GM12873 (cell line): ENCODE measurements around the gene JAG1.

ENCODE experiments used
- TF ChIP-seq, protein P1 (sequence below): IDR thresholded peaks from 2 replicates; pipeline ENCODE4 v1.5.1; 2012; ENCODE audit warnings: low read depth, mild to moderate bottlenecking, moderate library complexity, low read length, control low read depth; ENCODE audit not compliant: insufficient read depth; ENCODE audit errors: missing control alignments

JAG1 gene

DNA sequence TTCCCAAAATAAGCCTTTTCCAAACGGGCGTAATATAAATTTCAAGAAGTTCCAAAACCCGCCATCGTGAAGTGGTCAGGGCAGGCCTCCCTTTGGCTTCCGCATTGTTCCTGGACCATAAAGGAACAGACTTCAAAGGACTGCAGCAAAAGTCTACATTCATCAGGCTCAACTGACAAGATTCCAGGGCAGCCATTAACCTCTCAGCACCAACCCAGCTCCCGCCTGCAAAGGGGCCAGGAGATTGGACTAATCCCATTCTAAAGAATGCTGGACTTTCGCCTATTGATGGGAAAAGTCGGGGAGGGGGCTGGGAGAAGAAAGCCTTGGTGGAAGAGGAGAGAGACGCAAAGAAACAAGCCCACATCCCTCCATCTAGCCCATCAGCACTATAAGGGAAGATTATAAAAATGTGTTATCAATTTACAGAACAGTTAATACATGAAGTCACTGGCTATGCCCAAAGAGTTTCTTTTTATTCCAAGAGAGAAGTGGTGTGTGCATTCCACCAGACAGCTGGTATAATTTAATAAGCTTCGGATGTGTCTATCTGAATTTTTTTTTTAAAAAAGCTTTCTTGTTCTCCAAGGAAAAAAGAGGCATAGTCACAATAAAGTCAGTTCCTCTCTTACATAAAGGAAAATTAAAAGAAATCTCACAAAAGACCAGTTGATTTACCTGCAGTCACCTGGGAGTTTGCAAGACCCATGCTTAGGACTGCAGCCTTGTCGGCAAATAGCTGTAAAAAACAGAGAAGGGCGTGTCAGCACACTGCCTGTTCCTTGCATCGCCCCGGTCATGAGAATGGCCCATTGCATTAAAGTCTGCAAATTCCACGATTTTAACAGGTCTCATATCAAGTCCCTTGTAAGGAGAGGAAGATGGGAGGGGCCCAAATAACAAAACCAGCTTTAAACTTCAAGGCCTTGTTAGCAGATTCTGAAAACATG is 17.8 kb downstream of the JAG1 start:
- TF ChIP-seq, protein P1, sequence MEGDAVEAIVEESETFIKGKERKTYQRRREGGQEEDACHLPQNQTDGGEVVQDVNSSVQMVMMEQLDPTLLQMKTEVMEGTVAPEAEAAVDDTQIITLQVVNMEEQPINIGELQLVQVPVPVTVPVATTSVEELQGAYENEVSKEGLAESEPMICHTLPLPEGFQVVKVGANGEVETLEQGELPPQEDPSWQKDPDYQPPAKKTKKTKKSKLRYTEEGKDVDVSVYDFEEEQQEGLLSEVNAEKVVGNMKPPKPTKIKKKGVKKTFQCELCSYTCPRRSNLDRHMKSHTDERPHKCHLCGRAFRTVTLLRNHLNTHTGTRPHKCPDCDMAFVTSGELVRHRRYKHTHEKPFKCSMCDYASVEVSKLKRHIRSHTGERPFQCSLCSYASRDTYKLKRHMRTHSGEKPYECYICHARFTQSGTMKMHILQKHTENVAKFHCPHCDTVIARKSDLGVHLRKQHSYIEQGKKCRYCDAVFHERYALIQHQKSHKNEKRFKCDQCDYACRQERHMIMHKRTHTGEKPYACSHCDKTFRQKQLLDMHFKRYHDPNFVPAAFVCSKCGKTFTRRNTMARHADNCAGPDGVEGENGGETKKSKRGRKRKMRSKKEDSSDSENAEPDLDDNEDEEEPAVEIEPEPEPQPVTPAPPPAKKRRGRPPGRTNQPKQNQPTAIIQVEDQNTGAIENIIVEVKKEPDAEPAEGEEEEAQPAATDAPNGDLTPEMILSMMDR, result no peak

DNA sequence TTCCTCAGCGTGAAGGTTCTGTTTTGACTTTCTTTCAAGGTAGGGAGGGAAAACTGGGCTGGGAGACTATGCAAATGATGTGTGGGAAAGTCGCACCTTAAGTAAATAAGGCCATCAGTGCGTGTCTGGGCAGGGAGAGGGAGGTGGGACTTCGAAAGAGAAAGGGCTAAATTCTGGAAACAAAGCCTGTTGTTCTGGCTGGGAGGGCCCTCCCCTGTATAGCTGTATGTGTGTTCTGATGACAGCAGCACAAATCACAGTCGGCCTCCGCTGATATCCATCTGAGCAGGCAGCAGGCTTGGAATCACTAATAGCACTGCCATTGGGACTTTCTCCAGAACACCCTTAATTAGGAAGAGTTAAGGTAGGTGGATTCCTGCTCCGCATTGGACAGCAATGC is 19.2 kb downstream of the JAG1 start:
- TF ChIP-seq, protein P1, result no peak

DNA sequence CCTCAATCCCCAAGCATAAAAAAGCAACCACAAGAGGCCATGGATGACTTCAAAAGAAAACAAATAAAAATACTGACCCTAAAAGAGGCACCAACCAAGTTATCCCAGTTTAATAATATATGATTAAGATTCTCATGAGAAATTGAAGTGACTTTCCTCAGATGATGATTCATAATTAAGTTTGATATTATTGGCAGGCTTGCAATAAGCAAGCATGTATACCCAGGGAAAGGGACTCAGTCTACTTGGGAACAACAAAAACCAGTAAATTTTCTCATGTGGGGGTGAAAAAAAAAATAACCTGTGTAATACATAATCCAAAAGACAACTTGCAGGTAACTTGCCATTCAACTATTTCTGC is 19.6 kb downstream of the JAG1 start:
- TF ChIP-seq, protein P1, result no peak

DNA sequence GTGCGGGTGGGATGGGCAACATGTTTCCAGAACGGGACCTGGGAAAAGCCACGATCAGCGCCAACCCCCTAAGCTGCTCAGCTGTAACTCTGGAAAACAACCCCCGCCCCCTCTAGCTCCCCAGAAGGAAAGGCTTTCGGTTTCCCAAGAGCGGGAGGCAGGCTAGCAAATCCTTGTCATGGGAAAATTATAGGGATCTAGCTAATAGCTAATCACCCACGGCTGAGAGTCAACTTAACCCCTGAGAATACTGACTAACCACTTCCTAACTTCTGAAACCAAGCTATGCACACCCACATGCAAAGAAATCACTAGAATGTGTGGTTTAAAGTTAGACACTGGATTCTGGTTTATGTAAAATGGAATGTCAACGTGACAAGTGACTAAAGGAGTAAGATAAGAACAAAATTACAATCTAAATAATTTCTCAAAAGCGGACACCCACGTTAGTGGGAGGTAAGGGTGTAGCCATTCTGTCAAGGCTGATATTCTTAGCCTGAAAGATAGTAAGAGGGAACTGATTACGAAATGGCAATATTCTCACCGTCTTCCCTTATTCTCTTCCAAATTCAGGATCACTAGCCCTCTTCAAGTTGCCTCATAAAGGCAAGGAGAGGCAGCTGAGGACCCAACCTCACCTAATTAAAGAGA is 20.1 kb downstream of the JAG1 start:
- TF ChIP-seq, protein P1, result no peak

DNA sequence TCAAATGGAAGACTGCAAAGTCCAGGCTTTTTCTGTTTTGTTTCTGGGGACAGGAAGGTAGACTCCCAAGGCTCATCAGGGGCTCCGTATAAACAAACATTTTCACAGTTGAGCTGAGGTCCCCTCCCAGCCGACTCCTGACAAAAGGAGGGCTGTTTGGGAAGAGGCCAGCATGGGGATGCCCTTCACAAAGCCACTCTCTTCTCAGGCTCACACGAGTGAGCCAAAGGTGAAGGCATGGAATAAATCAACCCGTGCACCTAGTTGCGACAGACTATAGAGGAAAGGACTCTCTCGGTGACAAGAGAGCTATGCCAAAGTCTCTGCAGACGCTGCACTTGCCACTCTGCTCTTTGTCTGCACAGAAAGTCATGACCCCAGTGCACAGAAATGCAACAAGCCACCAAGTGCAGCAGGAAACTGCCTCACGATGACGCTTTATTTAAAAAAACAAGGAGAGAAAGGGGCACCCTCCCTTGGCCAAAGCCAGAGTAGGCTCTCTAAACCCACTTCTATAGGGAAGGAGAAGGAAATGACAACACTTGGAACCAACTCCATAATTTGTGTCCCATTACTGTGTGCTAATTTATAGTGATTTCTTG is 21.0 kb downstream of the JAG1 start:
- TF ChIP-seq, protein P1, result no peak

DNA sequence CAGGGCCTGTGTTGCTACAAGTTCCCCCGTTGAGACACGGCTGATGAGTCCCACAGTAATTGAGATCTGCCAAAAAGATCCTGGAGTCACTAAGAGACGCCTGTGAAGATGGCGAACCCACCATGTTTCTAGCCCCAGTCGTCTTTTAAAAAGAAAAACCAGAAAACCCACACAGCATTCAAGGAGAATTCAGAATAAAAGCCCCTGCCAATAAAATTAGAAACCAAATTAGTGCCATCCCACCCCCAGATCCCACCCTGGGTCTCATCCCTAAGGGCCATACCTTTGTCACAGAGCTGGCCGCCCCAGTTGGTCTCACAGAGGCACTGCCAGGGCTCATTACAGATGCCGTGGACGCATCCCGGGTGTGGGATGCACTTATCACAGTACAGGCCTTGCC is 21.6 kb downstream of the JAG1 start:
- TF ChIP-seq, protein P1, result no peak
